ENCODE measurements around the gene MRGPRD.

DNA sequence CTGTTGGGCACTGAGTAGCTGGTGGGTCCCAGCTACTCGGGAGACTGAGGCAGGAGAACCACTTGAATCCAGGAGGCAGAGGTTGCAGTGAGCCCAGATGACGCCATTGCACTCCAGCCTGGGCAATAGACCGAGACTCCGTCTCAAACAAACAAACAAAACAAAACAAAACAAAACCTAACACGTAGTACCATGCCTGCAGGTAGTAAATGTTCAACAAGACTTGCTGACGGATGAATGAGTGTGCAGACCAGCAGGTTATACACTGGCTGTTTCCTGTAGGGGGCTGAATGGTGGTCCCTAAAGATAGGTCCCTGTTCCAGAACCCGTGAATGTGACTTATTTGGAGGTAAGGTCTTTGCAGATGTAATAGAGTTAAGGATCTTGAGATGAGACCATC, 12.8 kb upstream of the MRGPRD start:
- TF ChIP-seq, protein P1, sequence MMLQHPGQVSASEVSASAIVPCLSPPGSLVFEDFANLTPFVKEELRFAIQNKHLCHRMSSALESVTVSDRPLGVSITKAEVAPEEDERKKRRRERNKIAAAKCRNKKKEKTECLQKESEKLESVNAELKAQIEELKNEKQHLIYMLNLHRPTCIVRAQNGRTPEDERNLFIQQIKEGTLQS (IDR thresholded peaks at IDR 0.05): no peak
- TF ChIP-seq, protein P2, sequence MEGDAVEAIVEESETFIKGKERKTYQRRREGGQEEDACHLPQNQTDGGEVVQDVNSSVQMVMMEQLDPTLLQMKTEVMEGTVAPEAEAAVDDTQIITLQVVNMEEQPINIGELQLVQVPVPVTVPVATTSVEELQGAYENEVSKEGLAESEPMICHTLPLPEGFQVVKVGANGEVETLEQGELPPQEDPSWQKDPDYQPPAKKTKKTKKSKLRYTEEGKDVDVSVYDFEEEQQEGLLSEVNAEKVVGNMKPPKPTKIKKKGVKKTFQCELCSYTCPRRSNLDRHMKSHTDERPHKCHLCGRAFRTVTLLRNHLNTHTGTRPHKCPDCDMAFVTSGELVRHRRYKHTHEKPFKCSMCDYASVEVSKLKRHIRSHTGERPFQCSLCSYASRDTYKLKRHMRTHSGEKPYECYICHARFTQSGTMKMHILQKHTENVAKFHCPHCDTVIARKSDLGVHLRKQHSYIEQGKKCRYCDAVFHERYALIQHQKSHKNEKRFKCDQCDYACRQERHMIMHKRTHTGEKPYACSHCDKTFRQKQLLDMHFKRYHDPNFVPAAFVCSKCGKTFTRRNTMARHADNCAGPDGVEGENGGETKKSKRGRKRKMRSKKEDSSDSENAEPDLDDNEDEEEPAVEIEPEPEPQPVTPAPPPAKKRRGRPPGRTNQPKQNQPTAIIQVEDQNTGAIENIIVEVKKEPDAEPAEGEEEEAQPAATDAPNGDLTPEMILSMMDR (IDR thresholded peaks at IDR 0.05; ENCODE audit: low read depth, low read length, missing input control): no peak
- TF ChIP-seq YY1 (IDR thresholded peaks at IDR 0.05) (no peak), JUND (IDR thresholded peaks at IDR 0.05) (no peak), FOXA1 (IDR thresholded peaks at IDR 0.05) (no peak), RAD21 (IDR thresholded peaks at IDR 0.05) (no peak), FOXA2 (IDR thresholded peaks at IDR 0.05) (no peak), TAF1 (conservative IDR thresholded peaks at IDR 0.05) (no peak), HNF4A (conservative IDR thresholded peaks at IDR 0.05) (no peak)
- TF ChIP-seq, protein P3, sequence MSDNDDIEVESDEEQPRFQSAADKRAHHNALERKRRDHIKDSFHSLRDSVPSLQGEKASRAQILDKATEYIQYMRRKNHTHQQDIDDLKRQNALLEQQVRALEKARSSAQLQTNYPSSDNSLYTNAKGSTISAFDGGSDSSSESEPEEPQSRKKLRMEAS (IDR thresholded peaks at IDR 0.05): no peak
